Measurements from ENCODE around the gene PSMF1. TPM values are rescaled to one million over a fixed set of nuclear protein-coding genes. Genes with fewer than 3 reads are reported as not detected.

PSMF1 gene
- total and polyA plus RNA-seq, 9 of the 15 experiments (the other 6 are each of a cell fraction or from before 2014, with no cell fraction given): 8.5 to 192 (median 33.2) TPM

DNA sequence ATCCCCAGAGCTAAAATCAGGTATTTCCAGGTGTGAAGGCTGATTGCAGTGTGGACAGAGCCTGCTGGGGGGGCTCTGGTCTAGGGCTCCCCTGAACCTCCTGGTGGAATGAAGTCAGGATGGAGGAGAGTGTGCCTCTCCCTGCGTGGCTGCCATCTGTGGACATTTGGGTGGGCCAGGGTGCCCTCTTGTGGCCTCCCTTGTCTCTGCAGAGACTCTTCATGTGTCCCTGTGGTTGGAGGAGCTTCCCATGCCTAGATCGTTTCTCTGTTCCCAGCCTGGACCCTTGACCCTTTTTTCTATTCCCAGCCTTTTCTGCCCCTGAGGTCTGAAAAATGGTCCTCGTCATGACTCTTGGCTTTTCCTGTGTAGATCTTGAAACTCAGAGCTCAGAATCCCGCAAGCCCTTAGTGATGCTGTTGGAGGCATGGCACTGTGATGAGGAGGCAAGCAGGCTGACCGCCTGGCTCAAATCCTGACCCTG lies 9.9 kb upstream of the PSMF1 start (continued):
- TF ChIP-seq, protein P1, sequence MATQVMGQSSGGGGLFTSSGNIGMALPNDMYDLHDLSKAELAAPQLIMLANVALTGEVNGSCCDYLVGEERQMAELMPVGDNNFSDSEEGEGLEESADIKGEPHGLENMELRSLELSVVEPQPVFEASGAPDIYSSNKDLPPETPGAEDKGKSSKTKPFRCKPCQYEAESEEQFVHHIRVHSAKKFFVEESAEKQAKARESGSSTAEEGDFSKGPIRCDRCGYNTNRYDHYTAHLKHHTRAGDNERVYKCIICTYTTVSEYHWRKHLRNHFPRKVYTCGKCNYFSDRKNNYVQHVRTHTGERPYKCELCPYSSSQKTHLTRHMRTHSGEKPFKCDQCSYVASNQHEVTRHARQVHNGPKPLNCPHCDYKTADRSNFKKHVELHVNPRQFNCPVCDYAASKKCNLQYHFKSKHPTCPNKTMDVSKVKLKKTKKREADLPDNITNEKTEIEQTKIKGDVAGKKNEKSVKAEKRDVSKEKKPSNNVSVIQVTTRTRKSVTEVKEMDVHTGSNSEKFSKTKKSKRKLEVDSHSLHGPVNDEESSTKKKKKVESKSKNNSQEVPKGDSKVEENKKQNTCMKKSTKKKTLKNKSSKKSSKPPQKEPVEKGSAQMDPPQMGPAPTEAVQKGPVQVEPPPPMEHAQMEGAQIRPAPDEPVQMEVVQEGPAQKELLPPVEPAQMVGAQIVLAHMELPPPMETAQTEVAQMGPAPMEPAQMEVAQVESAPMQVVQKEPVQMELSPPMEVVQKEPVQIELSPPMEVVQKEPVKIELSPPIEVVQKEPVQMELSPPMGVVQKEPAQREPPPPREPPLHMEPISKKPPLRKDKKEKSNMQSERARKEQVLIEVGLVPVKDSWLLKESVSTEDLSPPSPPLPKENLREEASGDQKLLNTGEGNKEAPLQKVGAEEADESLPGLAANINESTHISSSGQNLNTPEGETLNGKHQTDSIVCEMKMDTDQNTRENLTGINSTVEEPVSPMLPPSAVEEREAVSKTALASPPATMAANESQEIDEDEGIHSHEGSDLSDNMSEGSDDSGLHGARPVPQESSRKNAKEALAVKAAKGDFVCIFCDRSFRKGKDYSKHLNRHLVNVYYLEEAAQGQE (IDR thresholded peaks at IDR 0.05; ENCODE audit: borderline replicate concordance): peak; percentile 68
- TF ChIP-seq, protein P1 (CRISPR knock-in tag; IDR thresholded peaks at IDR 0.05; ENCODE audit: low read depth): no peak
- no peak for TF ChIP-seq MAFK (IDR thresholded peaks at IDR 0.05; ENCODE audit: low read length)
- TF ChIP-seq HSF4 (CRISPR knock-in tag; IDR thresholded peaks at IDR 0.05; ENCODE audit: borderline replicate concordance): no peak
- no peak for TF ChIP-seq ZNF212 (CRISPR knock-in tag; IDR thresholded peaks at IDR 0.05)
- TF ChIP-seq YY1 (IDR thresholded peaks at IDR 0.05; ENCODE audit: borderline replicate concordance in 1 of 3, control insufficient read depth in 1 of 3, extremely low read depth in 1 of 3, insufficient read depth in 3 of 3, insufficient read length in 1 of 3, insufficient replicate concordance in 2 of 3, low read depth in 1 of 3, low read length in 2 of 3): peak in 1 of 3 experiments; percentile 40
- TF ChIP-seq, protein P2, sequence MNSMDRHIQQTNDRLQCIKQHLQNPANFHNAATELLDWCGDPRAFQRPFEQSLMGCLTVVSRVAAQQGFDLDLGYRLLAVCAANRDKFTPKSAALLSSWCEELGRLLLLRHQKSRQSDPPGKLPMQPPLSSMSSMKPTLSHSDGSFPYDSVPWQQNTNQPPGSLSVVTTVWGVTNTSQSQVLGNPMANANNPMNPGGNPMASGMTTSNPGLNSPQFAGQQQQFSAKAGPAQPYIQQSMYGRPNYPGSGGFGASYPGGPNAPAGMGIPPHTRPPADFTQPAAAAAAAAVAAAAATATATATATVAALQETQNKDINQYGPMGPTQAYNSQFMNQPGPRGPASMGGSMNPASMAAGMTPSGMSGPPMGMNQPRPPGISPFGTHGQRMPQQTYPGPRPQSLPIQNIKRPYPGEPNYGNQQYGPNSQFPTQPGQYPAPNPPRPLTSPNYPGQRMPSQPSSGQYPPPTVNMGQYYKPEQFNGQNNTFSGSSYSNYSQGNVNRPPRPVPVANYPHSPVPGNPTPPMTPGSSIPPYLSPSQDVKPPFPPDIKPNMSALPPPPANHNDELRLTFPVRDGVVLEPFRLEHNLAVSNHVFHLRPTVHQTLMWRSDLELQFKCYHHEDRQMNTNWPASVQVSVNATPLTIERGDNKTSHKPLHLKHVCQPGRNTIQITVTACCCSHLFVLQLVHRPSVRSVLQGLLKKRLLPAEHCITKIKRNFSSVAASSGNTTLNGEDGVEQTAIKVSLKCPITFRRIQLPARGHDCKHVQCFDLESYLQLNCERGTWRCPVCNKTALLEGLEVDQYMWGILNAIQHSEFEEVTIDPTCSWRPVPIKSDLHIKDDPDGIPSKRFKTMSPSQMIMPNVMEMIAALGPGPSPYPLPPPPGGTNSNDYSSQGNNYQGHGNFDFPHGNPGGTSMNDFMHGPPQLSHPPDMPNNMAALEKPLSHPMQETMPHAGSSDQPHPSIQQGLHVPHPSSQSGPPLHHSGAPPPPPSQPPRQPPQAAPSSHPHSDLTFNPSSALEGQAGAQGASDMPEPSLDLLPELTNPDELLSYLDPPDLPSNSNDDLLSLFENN (IDR thresholded peaks at IDR 0.05; ENCODE audit: low read depth in 2 of 2, low read length in 2 of 2): no peak
- TF ChIP-seq MXI1 (IDR thresholded peaks at IDR 0.05; ENCODE audit: low read depth, low read length): no peak
- no peak for TF ChIP-seq NCOA4 (IDR thresholded peaks at IDR 0.05; ENCODE audit: partially characterized antibody)
- no peak for TF ChIP-seq PPARD (CRISPR knock-in tag; IDR thresholded peaks at IDR 0.05)
- TF ChIP-seq FOXJ2 (tag; IDR thresholded peaks at IDR 0.05): no peak
- TF ChIP-seq ARID2 (IDR thresholded peaks at IDR 0.05): 0 out of 2 replicates have a peak, but pooled peaks have one; percentile 14
- no peak for TF ChIP-seq HMGN3 (IDR thresholded peaks at IDR 0.05; ENCODE audit: borderline replicate concordance, extremely low read depth, insufficient read length, low read depth, low read length)
- TF ChIP-seq, protein P3, sequence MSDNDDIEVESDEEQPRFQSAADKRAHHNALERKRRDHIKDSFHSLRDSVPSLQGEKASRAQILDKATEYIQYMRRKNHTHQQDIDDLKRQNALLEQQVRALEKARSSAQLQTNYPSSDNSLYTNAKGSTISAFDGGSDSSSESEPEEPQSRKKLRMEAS (CRISPR knock-in tag; IDR thresholded peaks at IDR 0.05): no peak
- no peak for TF ChIP-seq HNRNPLL (IDR thresholded peaks at IDR 0.05; ENCODE audit: low read depth, low read length, poor library complexity, severe bottlenecking)
- no peak for TF ChIP-seq CC2D1A (IDR thresholded peaks at IDR 0.05)
